ENCODE results near the gene TAF4B. TPM values are rescaled to one million over a fixed set of nuclear protein-coding genes. Genes with fewer than 3 reads are reported as not detected.
"Not testable (repeated sequence)": the region's sequence is repeated elsewhere in the genome, so short reads cannot be mapped to it uniquely, and the experiment has no call there.

TAF4B gene
- total and polyA plus RNA-seq, 2 of the 8 experiments (the other 6 are each of a cell fraction or from before 2014, with no cell fraction given), result 9.3 to 19.8 TPM

DNA sequence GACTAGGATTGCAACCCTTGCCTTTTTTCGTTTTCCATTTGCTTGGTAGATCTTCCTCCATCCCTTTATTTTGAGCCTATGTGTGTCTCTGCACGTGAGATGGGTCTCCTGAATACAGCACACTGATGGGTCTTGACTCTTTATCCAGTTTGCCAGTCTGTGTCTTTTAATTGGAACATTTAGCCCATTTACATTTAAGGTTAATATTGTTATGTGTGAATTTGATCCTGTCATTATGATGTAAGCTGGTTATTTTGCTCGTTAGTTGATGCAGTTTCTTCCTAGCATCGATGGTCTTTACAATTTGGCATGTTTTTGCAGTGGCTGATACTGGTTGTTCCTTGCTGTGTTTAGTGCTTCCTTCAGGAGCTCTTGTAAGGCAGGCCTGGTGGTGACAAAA is 16.1 kb downstream of the TAF4B start:
- H2BK15ac ChIP-seq (ENCODE audit: low read length); H3K18ac ChIP-seq (ENCODE audit: extremely low read depth, low read length); FAIRE-seq; DNase-seq (ENCODE audit: low read depth in 1 of 2, low spot score in 2 of 2); H3K27me3 ChIP-seq (replicated peaks in 1 of 4; ENCODE audit: control insufficient read depth in 3 of 4, extremely low read depth in 1 of 4, insufficient read depth in 3 of 4, low read length in 3 of 4); H4K20me1 ChIP-seq (replicated peaks in 1 of 2; ENCODE audit: control insufficient read depth in 1 of 2, insufficient read depth in 2 of 2, low read length in 2 of 2); H3K4me3 ChIP-seq (ENCODE audit: extremely low read depth in 1 of 4, insufficient read depth in 2 of 4, low read depth in 3 of 4, low read length in 4 of 4); H3K79me1 ChIP-seq (ENCODE audit: low read depth, low read length); H3K56ac ChIP-seq (replicated peaks; ENCODE audit: insufficient read length, low read depth, low read length); H3K4ac ChIP-seq (replicated peaks; ENCODE audit: insufficient read length, low read depth, low read length); H3K4me1 ChIP-seq (replicated peaks in 1 of 4; ENCODE audit: control insufficient read depth in 3 of 4, insufficient read depth in 4 of 4, low read length in 3 of 4); H3K9ac ChIP-seq (replicated peaks in 1 of 4; ENCODE audit: extremely low read depth in 1 of 4, low read depth in 3 of 4, low read length in 3 of 4); H2BK120ac ChIP-seq (replicated peaks; ENCODE audit: low read depth, low read length); H3K23me2 ChIP-seq (ENCODE audit: low read depth, low read length); H2BK5ac ChIP-seq (ENCODE audit: low read depth, low read length); H2AK5ac ChIP-seq (ENCODE audit: low read depth, low read length); CTCF ChIA-PET (ENCODE audit: partially characterized antibody); POLR2A ChIA-PET (ENCODE audit: partially characterized antibody); H4K91ac ChIP-seq (replicated peaks; ENCODE audit: insufficient read length, low read length); H3K14ac ChIP-seq (ENCODE audit: insufficient read length); H2BK12ac ChIP-seq (ENCODE audit: low read depth, low read length); H2AFZ ChIP-seq (ENCODE audit: low read length); H4K8ac ChIP-seq (ENCODE audit: extremely low read depth, insufficient read depth, low read length); H3K23ac ChIP-seq (ENCODE audit: insufficient read length); H4K5ac ChIP-seq (ENCODE audit: insufficient read length, low read depth, low read length); H3K27ac ChIP-seq (ENCODE audit: low read depth, low read length); H3K4me2 ChIP-seq (ENCODE audit: insufficient read depth in 1 of 2, low read depth in 2 of 2, low read length in 2 of 2); H2BK20ac ChIP-seq (ENCODE audit: low read length); H3K36me3 ChIP-seq (ENCODE audit: control insufficient read depth in 2 of 4, insufficient read depth in 4 of 4, low read length in 3 of 4): not testable (repeated sequence)
- Histone ChIP-seq H3K79me2 (ENCODE audit: control insufficient read depth in 1 of 2, insufficient read depth in 2 of 2, low read length in 2 of 2) (peaks cover 0 to 65% of the 10 kb centered on the region in 2 experiments; a peak in 2 of 4 replicates), H3K9me3 (ENCODE audit: insufficient read depth in 2 of 2, low read depth in 1 of 2, low read length in 1 of 2) (peaks cover 17 to 23% of the 10 kb centered on the region in 2 experiments; a peak in 3 of 4 replicates)
- WGBS, 2 experiments (ENCODE audit: extremely low coverage in 1 of 2, insufficient coverage in 1 of 2, insufficient read length in 1 of 2, insufficient replicate concordance in 2 of 2, low coverage in 1 of 2, low lambda C conversion rate in 2 of 2, missing lambda C conversion rate in 1 of 2), result 90% methylated on average over 3 of the region's 4 CpGs; no CpG with 5 or more reads in 1 of the 2 experiments

GRCh38 chr18:26245434-26245833 is 19.2 kb downstream of the TAF4B start:
- H3K4me1 ChIP-seq (replicated peaks in 1 of 4; ENCODE audit: control insufficient read depth in 3 of 4, insufficient read depth in 4 of 4, low read length in 3 of 4); H2BK5ac ChIP-seq (ENCODE audit: low read depth, low read length); H4K5ac ChIP-seq (ENCODE audit: insufficient read length, low read depth, low read length); H3K18ac ChIP-seq (ENCODE audit: extremely low read depth, low read length); H4K20me1 ChIP-seq (replicated peaks in 1 of 2; ENCODE audit: control insufficient read depth in 1 of 2, insufficient read depth in 2 of 2, low read length in 2 of 2); H2BK12ac ChIP-seq (ENCODE audit: low read depth, low read length); H3K14ac ChIP-seq (ENCODE audit: insufficient read length); CTCF ChIA-PET (ENCODE audit: partially characterized antibody); FAIRE-seq; H3K36me3 ChIP-seq (ENCODE audit: control insufficient read depth in 2 of 4, insufficient read depth in 4 of 4, low read length in 3 of 4); H4K8ac ChIP-seq (ENCODE audit: extremely low read depth, insufficient read depth, low read length); H2AK5ac ChIP-seq (ENCODE audit: low read depth, low read length); DNase-seq (ENCODE audit: low read depth in 1 of 2, low spot score in 2 of 2); H4K91ac ChIP-seq (replicated peaks; ENCODE audit: insufficient read length, low read length); H3K27ac ChIP-seq (ENCODE audit: low read depth, low read length); H2BK20ac ChIP-seq (ENCODE audit: low read length); H3K23ac ChIP-seq (ENCODE audit: insufficient read length); H3K4ac ChIP-seq (replicated peaks; ENCODE audit: insufficient read length, low read depth, low read length); H2BK15ac ChIP-seq (ENCODE audit: low read length); H3K4me2 ChIP-seq (ENCODE audit: insufficient read depth in 1 of 2, low read depth in 2 of 2, low read length in 2 of 2); H3K9ac ChIP-seq (replicated peaks in 1 of 4; ENCODE audit: extremely low read depth in 1 of 4, low read depth in 3 of 4, low read length in 3 of 4); H3K4me3 ChIP-seq (ENCODE audit: extremely low read depth in 1 of 4, insufficient read depth in 2 of 4, low read depth in 3 of 4, low read length in 4 of 4); H3K23me2 ChIP-seq (ENCODE audit: low read depth, low read length); H2AFZ ChIP-seq (ENCODE audit: low read length); POLR2A ChIA-PET (ENCODE audit: partially characterized antibody); H3K79me1 ChIP-seq (ENCODE audit: low read depth, low read length); H3K56ac ChIP-seq (replicated peaks; ENCODE audit: insufficient read length, low read depth, low read length); H2BK120ac ChIP-seq (replicated peaks; ENCODE audit: low read depth, low read length); H3K27me3 ChIP-seq (replicated peaks in 1 of 4; ENCODE audit: control insufficient read depth in 3 of 4, extremely low read depth in 1 of 4, insufficient read depth in 3 of 4, low read length in 3 of 4): not testable (repeated sequence)
- 95% methylated on average over 5 of the region's 5 CpGs; no CpG with 5 or more reads in 1 of the 2 experiments for WGBS, 2 experiments (ENCODE audit: extremely low coverage in 1 of 2, insufficient coverage in 1 of 2, insufficient read length in 1 of 2, insufficient replicate concordance in 2 of 2, low coverage in 1 of 2, low lambda C conversion rate in 2 of 2, missing lambda C conversion rate in 1 of 2)
- Histone ChIP-seq H3K9me3 (ENCODE audit: insufficient read depth in 2 of 2, low read depth in 1 of 2, low read length in 1 of 2) (peaks cover 17 to 23% of the 10 kb centered on the region in 2 experiments; a peak in 3 of 4 replicates), H3K79me2 (ENCODE audit: control insufficient read depth in 1 of 2, insufficient read depth in 2 of 2, low read length in 2 of 2) (peaks cover 0 to 68% of the 10 kb centered on the region in 2 experiments; a peak in 2 of 4 replicates)
